Measurements from ENCODE around the gene LYPD5. TPM values are rescaled to one million over a fixed set of nuclear protein-coding genes. Genes with fewer than 3 reads are reported as not detected.
A peak's percentile ranks its signal among the peaks of the same experiment; 100 is the strongest.

Gene LYPD5
- total and polyA plus RNA-seq, 7 donors = 0.60 to 10.6 (median 2.0) TPM

GRCh38 chr19:43780706-43781525 is 21.3 kb downstream of the LYPD5 start, which contains the start of gene KCNN4:
Gene KCNN4 (minus strand): TSS chr19:43780973. CDS start chr19:43780861, 112 bp downstream.
- no peak for DNase-seq
- peak within 1 kb of the TSS in 2 of 4 donors; percentile 3 to 12 for H3K4me3 ChIP-seq
- H3K27ac ChIP-seq = peak within 1 kb of the TSS in 1 of 4 donors; percentile 55
- no peaks in the 10 kb centered on the region for H3K36me3 ChIP-seq
- H3K27me3 ChIP-seq = peaks cover 2 to 47% (median 21%) of the 10 kb centered on the region in 3 donors
- intact Hi-C loops (cut with DNase I) = no loop called here
- peaks cover 0 to 13% (median 8%) of the 10 kb centered on the region in 4 donors for H3K4me1 ChIP-seq
- TF ChIP-seq POLR2A (IDR thresholded peaks at IDR 0.05) (peak in 1 of 2 donors; percentile 49), EP300 (IDR thresholded peaks at IDR 0.05) (no peak), POLR2AphosphoS5 (IDR thresholded peaks at IDR 0.05) (peak in 1 of 4 donors; percentile 22)
- no peaks in the 10 kb centered on the region for H3K9me3 ChIP-seq
- 4 to 13% methylated on average over 19 of the region's 19 CpGs for WGBS, 2 donors

DNA sequence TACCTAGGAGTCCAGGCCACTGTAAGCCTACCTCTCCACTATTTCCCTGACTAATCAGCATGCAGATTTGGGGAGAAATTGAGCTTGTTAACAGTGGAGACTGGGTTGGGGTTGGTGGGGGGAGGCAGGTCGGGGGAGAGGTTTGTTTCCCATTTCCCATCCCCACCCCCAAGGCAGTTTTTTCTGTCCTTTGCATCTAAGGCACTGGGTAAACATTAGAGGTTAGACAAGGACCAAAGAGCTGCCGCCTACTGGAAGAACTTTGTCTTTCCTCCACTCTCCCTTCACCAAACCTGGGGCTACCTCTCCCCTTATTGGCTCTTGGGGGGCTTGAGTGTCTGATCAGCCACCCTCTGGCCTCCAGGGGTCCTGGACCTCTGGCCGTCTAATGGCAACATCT is 22.4 kb downstream of the LYPD5 start:
- no peak for TF ChIP-seq EP300 (IDR thresholded peaks at IDR 0.05)
- TF ChIP-seq CTCF (IDR thresholded peaks at IDR 0.05) = peak in 1 of 4 experiments; percentile 9
- TF ChIP-seq POLR2AphosphoS5 (IDR thresholded peaks at IDR 0.05) = no peak
- no peak for TF ChIP-seq POLR2A (IDR thresholded peaks at IDR 0.05)
- 8 to 13% methylated on average over 3 of the region's 3 CpGs for WGBS, 2 donors
- H3K4me1 ChIP-seq = peaks cover 0 to 13% (median 7%) of the 10 kb centered on the region in 4 donors
- H3K27me3 ChIP-seq = peaks cover 2 to 58% (median 31%) of the 10 kb centered on the region in 3 donors
- peak overlapping the region in 1 of 4 donors; percentile 12 for H3K4me3 ChIP-seq
- no peaks in the 10 kb centered on the region for H3K9me3 ChIP-seq
- no peak for DNase-seq
- intact Hi-C loops (cut with DNase I) = no loop called here
- peak overlapping the region in 2 of 4 donors; percentile 0 to 36 for H3K27ac ChIP-seq
- no peaks in the 10 kb centered on the region for H3K36me3 ChIP-seq

GRCh38 chr19:43779147-43779819 is 23.0 kb downstream of the LYPD5 start:
- intact Hi-C loops (cut with DNase I) = no loop called here
- Histone ChIP-seq H3K4me3 (no peak overlapping the region), H3K27me3 (peaks cover 4 to 60% (median 36%) of the 10 kb centered on the region in 3 donors), H3K4me1 (peaks cover 0 to 13% (median 9%) of the 10 kb centered on the region in 4 donors), H3K27ac (peak overlapping the region in 2 of 4 donors; percentile 0 to 36), H3K9me3 (no peaks in the 10 kb centered on the region), H3K36me3 (no peaks in the 10 kb centered on the region)
- WGBS, 2 donors = 11 to 28% methylated on average over 16 of the region's 16 CpGs
- DNase-seq = no peak
- TF ChIP-seq POLR2AphosphoS5 (IDR thresholded peaks at IDR 0.05) (no peak), POLR2A (IDR thresholded peaks at IDR 0.05) (no peak), EP300 (IDR thresholded peaks at IDR 0.05) (no peak), CTCF (IDR thresholded peaks at IDR 0.05) (no peak)

- intact Hi-C loops (cut with DNase I) = no loop called here
- peaks cover 0 to 16% (median 13%) of the 10 kb centered on the region in 4 donors for H3K4me1 ChIP-seq
- H3K27ac ChIP-seq = peak overlapping the region in 1 of 4 donors; percentile 36
- H3K9me3 ChIP-seq = no peaks in the 10 kb centered on the region
- no peaks in the 10 kb centered on the region for H3K36me3 ChIP-seq
- DNase-seq = no peak
- H3K27me3 ChIP-seq = peaks cover 8 to 61% (median 38%) of the 10 kb centered on the region in 3 donors
- 16 to 51% methylated on average over 1 of the region's 1 CpG for WGBS, 2 donors
- H3K4me3 ChIP-seq = no peak overlapping the region
- TF ChIP-seq POLR2AphosphoS5 (IDR thresholded peaks at IDR 0.05) (no peak), EP300 (IDR thresholded peaks at IDR 0.05) (no peak), POLR2A (IDR thresholded peaks at IDR 0.05) (no peak), CTCF (IDR thresholded peaks at IDR 0.05) (no peak)
Measured at GRCh38 chr19:43778651-43779050, 23.6 kb downstream of the LYPD5 start.

All from sigmoid colon (tissue), 7 donors.